Lower leg skin (tissue), 4 donors: Measurements from ENCODE around the gene TEFM. TPM values are rescaled to one million over a fixed set of nuclear protein-coding genes. Genes with fewer than 3 reads are reported as not detected.

Source experiments
- DNase-seq, 2 donors: peaks; one replicate each; pipeline ENCODE4 v3.0.0-alpha.2; 2019; ENCODE audit warnings: low spot score in 2 of 2
- H3K4me3 ChIP-seq: fragments of 200-600 bp; sonication (generic); 2 replicates; pipeline ENCODE4 v1.5.1; 2017; ENCODE audit warnings: mild to moderate bottlenecking, low read depth; ENCODE audit not compliant: poor library complexity, severe bottlenecking
- POLR2A ChIP-seq, 2 donors: fragments of 450-650 bp; IDR thresholded peaks; one replicate each; pipeline ENCODE4 v1.6.1; 2016 to 2017; ENCODE audit warnings: antibody characterized with exemption in 2 of 2, mild to moderate bottlenecking in 1 of 2, moderate library complexity in 1 of 2
- WGBS, 2 donors: methylation state at CpG; one replicate each; pipeline ENCODE4 v1.1.5; 2018; 5-methylcytosine and 5-hydroxymethylcytosine counted together
- intact Hi-C: fragments of 100-400 bp; cut with DNase I; formaldehyde crosslinking; loops from one replicate; pipeline ENCODE4 v1.15.0; 2023; ENCODE audit warnings: low total_unique reads
- total RNA-seq, 4 donors: library from RNA; depleted of rRNA; stranded (reverse); fragments of >200 nt; gene quantifications; one replicate each; pipeline ENCODE4 v1.1.0, GENCODE V29; 2016
- TF ChIP-seq, protein P1 (sequence below), 3 donors: fragments of 450-650 bp; IDR thresholded peaks; one replicate each; pipeline ENCODE4 v1.5.1; 2016; ENCODE audit warnings: antibody characterized with exemption in 3 of 3, mild to moderate bottlenecking in 3 of 3, moderate library complexity in 2 of 3

The TEFM gene
- total RNA-seq, 4 donors from 2014 or later: 7.8 to 23.3 (median 12.4) TPM

DNA sequence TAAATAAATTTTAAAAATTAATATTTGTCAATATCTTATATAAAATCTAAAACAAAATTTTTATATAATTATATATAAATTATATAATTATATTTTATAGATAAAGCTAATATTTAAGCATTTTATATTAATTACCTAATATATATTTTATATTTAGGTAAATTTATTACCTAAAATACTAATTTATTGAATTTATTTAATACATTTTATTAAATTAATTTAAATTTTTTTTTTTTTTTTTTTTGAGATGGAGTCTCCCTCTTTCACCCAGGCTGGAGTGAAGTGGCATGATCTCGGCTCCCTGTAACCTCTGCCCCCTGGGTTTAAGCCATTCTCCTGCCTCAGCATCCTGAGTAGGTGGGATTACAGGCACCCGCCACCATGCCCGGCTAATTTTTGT, 51.9 kb downstream of the TEFM start:
- 95 to 100% methylated on average over 3 of the region's 3 CpGs for WGBS, 2 donors
- DNase-seq: no peak
- TF ChIP-seq, protein P1, sequence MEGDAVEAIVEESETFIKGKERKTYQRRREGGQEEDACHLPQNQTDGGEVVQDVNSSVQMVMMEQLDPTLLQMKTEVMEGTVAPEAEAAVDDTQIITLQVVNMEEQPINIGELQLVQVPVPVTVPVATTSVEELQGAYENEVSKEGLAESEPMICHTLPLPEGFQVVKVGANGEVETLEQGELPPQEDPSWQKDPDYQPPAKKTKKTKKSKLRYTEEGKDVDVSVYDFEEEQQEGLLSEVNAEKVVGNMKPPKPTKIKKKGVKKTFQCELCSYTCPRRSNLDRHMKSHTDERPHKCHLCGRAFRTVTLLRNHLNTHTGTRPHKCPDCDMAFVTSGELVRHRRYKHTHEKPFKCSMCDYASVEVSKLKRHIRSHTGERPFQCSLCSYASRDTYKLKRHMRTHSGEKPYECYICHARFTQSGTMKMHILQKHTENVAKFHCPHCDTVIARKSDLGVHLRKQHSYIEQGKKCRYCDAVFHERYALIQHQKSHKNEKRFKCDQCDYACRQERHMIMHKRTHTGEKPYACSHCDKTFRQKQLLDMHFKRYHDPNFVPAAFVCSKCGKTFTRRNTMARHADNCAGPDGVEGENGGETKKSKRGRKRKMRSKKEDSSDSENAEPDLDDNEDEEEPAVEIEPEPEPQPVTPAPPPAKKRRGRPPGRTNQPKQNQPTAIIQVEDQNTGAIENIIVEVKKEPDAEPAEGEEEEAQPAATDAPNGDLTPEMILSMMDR (IDR thresholded peaks at IDR 0.05): no peak
- no peak for TF ChIP-seq POLR2A (IDR thresholded peaks at IDR 0.05)
- no peak overlapping the region for H3K4me3 ChIP-seq
- intact Hi-C loops: no loop called here

Other genes starting within 250 kb of the TEFM start
- 10 to 100 TPM; 16.8 to 22.5 (median 18.9) TPM for gene CRLF3, start 81.5 kb downstream of the TEFM start, total RNA-seq
- 1 to 10 TPM in 3 of 4 donors, under 1 TPM in 1; 0.93 to 1.5 (median 1.4) TPM for gene ATAD5, start 74.3 kb downstream of the TEFM start, total RNA-seq
- 10 to 100 TPM; 13.6 to 24.1 (median 18.3) TPM for gene ADAP2, start 15.7 kb upstream of the TEFM start, total RNA-seq
- 10 to 100 TPM; 45.6 to 67.9 (median 53.5) TPM for gene RNF135, start 64.8 kb upstream of the TEFM start, total RNA-seq
- gene NF1, start 188.7 kb upstream of the TEFM start, total RNA-seq: 10 to 100 TPM; 27.5 to 48.6 (median 34.3) TPM